ENCODE data around the gene CUX1. TPM values are rescaled to one million over a fixed set of nuclear protein-coding genes. Genes with fewer than 3 reads are reported as not detected.
A peak's percentile ranks its signal among the peaks of the same experiment; 100 is the strongest.

CUX1 gene
- total RNA-seq, 1 experiment from 2014 or later, result 53.5 TPM

DNA sequence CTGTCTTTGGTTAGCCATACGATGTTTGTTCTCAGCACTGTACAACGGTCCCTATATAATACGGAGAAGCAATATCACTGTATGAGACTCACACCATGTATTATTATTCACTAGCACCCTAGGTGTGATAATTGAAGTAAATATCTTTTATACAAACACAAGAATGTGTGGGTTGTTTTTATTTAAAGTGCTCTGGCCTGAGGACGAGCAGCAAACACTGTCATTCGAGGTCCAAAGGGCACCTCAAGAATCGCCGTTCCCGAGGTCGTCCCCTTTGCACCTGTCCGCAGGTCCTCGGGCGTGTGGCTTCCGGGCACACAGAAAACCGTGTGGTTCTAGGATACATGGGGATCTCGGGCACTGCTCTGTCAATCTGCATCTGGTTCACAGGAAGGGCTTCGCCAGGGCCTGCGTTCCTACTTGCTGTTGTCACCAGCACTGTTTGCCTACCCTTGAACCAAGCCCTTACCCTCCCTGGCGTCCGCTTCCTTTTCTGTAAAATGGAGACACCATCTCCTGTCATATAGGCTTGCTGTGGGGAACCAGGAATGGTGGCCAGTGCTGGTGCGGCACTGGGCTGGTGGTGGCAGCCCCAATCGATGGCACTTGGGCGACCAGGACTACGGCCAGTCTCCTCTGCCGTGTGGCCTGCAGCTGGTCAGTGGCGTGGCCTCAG is 440.8 kb downstream of the CUX1 start:
- no peaks in the 10 kb centered on the region for H3K79me2 ChIP-seq (ENCODE audit: insufficient read depth, low read length)
- WGBS (ENCODE audit: extremely low coverage, insufficient read length, low lambda C conversion rate), result no CpG with 5 or more reads among the region's 25 CpGs
- TF ChIP-seq, protein P1, sequence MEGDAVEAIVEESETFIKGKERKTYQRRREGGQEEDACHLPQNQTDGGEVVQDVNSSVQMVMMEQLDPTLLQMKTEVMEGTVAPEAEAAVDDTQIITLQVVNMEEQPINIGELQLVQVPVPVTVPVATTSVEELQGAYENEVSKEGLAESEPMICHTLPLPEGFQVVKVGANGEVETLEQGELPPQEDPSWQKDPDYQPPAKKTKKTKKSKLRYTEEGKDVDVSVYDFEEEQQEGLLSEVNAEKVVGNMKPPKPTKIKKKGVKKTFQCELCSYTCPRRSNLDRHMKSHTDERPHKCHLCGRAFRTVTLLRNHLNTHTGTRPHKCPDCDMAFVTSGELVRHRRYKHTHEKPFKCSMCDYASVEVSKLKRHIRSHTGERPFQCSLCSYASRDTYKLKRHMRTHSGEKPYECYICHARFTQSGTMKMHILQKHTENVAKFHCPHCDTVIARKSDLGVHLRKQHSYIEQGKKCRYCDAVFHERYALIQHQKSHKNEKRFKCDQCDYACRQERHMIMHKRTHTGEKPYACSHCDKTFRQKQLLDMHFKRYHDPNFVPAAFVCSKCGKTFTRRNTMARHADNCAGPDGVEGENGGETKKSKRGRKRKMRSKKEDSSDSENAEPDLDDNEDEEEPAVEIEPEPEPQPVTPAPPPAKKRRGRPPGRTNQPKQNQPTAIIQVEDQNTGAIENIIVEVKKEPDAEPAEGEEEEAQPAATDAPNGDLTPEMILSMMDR (conservative IDR thresholded peaks at IDR 0.05), result no peak
- H2AFZ ChIP-seq (ENCODE audit: low read length), result no peak overlapping the region
- H2BK120ac ChIP-seq (ENCODE audit: low read depth, low read length, poor library complexity, severe bottlenecking), result no peak overlapping the region
- no peaks in the 10 kb centered on the region for H3K36me3 Mint-ChIP-seq (ENCODE audit: insufficient read depth in 1 of 3, low read depth in 3 of 3)
- H3K9me3 Mint-ChIP-seq, result no peaks in the 10 kb centered on the region
- no peaks in the 10 kb centered on the region for H3K4me1 ChIP-seq (ENCODE audit: insufficient read depth, low read length)
- H3K27ac Mint-ChIP-seq, result peak overlapping the region; percentile 65 to 82 (median 74); a peak in 4 of 7 replicates
- H3K4me3 Mint-ChIP-seq, result no peak overlapping the region
- peaks cover 0 to 4% of the 10 kb centered on the region in 2 experiments; a peak in 1 of 4 replicates for H3K4me1 Mint-ChIP-seq
- no peak overlapping the region for H4K8ac ChIP-seq (replicated peaks; ENCODE audit: insufficient read length, low read depth, low read length)
- no peak overlapping the region for H2BK20ac ChIP-seq (ENCODE audit: low read depth, low read length, poor library complexity, severe bottlenecking)
- H4K5ac ChIP-seq (ENCODE audit: insufficient read length, low read depth, low read length), result no peak overlapping the region
- no peak overlapping the region for H2BK15ac ChIP-seq (ENCODE audit: low read depth, low read length)
- H3K18ac ChIP-seq (ENCODE audit: insufficient read length, low read depth, low read length), result no peak overlapping the region
- H3K23ac ChIP-seq (ENCODE audit: insufficient read length, low read depth, low read length), result no peak overlapping the region
- H3T11ph ChIP-seq (ENCODE audit: low read length), result no peak overlapping the region
- H3K56ac ChIP-seq (ENCODE audit: insufficient read length, low read depth, low read length), result no peak overlapping the region
- no peaks in the 10 kb centered on the region for H3K9me3 ChIP-seq (ENCODE audit: control insufficient read depth, low read depth, low read length)
- no peaks in the 10 kb centered on the region for H4K20me1 ChIP-seq (ENCODE audit: control insufficient read depth, insufficient read depth, insufficient read length)
- H3K4ac ChIP-seq (ENCODE audit: low read depth, low read length), result no peak overlapping the region
- no peaks in the 10 kb centered on the region for H3K23me2 ChIP-seq (ENCODE audit: insufficient read length, low read depth, low read length, poor library complexity, severe bottlenecking)
- no peaks in the 10 kb centered on the region for H3K27me3 Mint-ChIP-seq (ENCODE audit: low read depth)
- H3K4me2 ChIP-seq (ENCODE audit: insufficient read depth, insufficient read length, low read length), result no peak overlapping the region
- H3K9ac ChIP-seq (ENCODE audit: extremely low read depth, insufficient read length, low read length), result no peak overlapping the region
- H3K27me3 ChIP-seq (ENCODE audit: insufficient read depth, low read length), result no peaks in the 10 kb centered on the region
- H2BK12ac ChIP-seq (ENCODE audit: insufficient read length, low read depth, low read length), result no peak overlapping the region
- no peak overlapping the region for H3K27ac ChIP-seq (ENCODE audit: insufficient read length, low read depth, low read length)
- no peak for DNase-seq
- no peak overlapping the region for H2BK5ac ChIP-seq (ENCODE audit: insufficient read length, low read length)
- no peak overlapping the region for H3K14ac ChIP-seq (ENCODE audit: insufficient read depth, low read length)
- no peak overlapping the region for H2AK5ac ChIP-seq (ENCODE audit: insufficient read length, low read length)
- H3K79me1 ChIP-seq (ENCODE audit: insufficient read depth, low read depth, low read length, poor library complexity, severe bottlenecking), result no peaks in the 10 kb centered on the region
- no peak overlapping the region for H4K91ac ChIP-seq (ENCODE audit: insufficient read length, low read depth, low read length)

Measured in H9 (cell line).